ENCODE measurements around the gene OLFML2A.

OLFML2A gene

GRCh38 chr9:124801356-124801755 is 24.4 kb downstream of the OLFML2A start:
- Mint-ChIP-seq H3K4me1 (no peaks in the 10 kb centered on the region), H3K9me3 (no peaks in the 10 kb centered on the region), H3K4me3 (no peak overlapping the region), H3K36me3 (no peaks in the 10 kb centered on the region), H3K27me3 (peaks cover 57% of the 10 kb centered on the region), H3K27ac (no peak overlapping the region)
- no peak for DNase-seq
- CTCF ChIA-PET = no interaction called here

- Mint-ChIP-seq H3K27me3 (peaks cover 53% of the 10 kb centered on the region), H3K36me3 (no peaks in the 10 kb centered on the region), H3K4me1 (no peaks in the 10 kb centered on the region), H3K4me3 (no peak overlapping the region), H3K27ac (no peak overlapping the region), H3K9me3 (no peaks in the 10 kb centered on the region)
- CTCF ChIA-PET = no interaction called here
- DNase-seq = no peak
Measured at GRCh38 chr9:124802426-124802825, 25.5 kb downstream of the OLFML2A start.

GRCh38 chr9:124803911-124804310 is 27.0 kb downstream of the OLFML2A start:
- no peak overlapping the region for H3K27ac Mint-ChIP-seq
- CTCF ChIA-PET = no interaction called here
- H3K4me3 Mint-ChIP-seq = no peak overlapping the region
- no peaks in the 10 kb centered on the region for H3K4me1 Mint-ChIP-seq
- H3K36me3 Mint-ChIP-seq = no peaks in the 10 kb centered on the region
- H3K9me3 Mint-ChIP-seq = no peaks in the 10 kb centered on the region
- peaks cover 47% of the 10 kb centered on the region for H3K27me3 Mint-ChIP-seq
- no peak for DNase-seq

- H3K4me3 Mint-ChIP-seq = no peak overlapping the region
- CTCF ChIA-PET = interaction anchor here (0.8 kb wide), 1 partner anchor 8 kb away, joined by 3 read pairs; no protein-coding TSS in a partner anchor
- DNase-seq = no peak
Measured at GRCh38 chr9:124805186-124805585, 28.3 kb downstream of the OLFML2A start.

GRCh38 chr9:124808246-124808956 is 31.5 kb downstream of the OLFML2A start:
- H3K36me3 Mint-ChIP-seq = no peaks in the 10 kb centered on the region
- no peak for DNase-seq
- H3K4me3 Mint-ChIP-seq = no peak overlapping the region
- H3K4me1 Mint-ChIP-seq = no peaks in the 10 kb centered on the region
- no peak overlapping the region for H3K27ac Mint-ChIP-seq
- peaks cover 7% of the 10 kb centered on the region for H3K27me3 Mint-ChIP-seq
- CTCF ChIA-PET = interaction anchor here (0.6 kb wide), 1 partner anchor 33 kb away, joined by 3 read pairs; no protein-coding TSS in a partner anchor
- H3K9me3 Mint-ChIP-seq = no peaks in the 10 kb centered on the region

More at GRCh38 chr9:124805186-124805585, 28.3 kb downstream of the OLFML2A start:
- H3K36me3 Mint-ChIP-seq = no peaks in the 10 kb centered on the region
- no peaks in the 10 kb centered on the region for H3K9me3 Mint-ChIP-seq
- H3K27ac Mint-ChIP-seq = no peak overlapping the region
- peaks cover 36% of the 10 kb centered on the region for H3K27me3 Mint-ChIP-seq
- no peaks in the 10 kb centered on the region for H3K4me1 Mint-ChIP-seq

GRCh38 chr9:124809211-124809610 is 32.3 kb downstream of the OLFML2A start:
- Mint-ChIP-seq H3K36me3 (no peaks in the 10 kb centered on the region), H3K27ac (no peak overlapping the region), H3K4me3 (no peak overlapping the region), H3K27me3 (peaks cover 11% of the 10 kb centered on the region), H3K4me1 (no peaks in the 10 kb centered on the region), H3K9me3 (no peaks in the 10 kb centered on the region)
- no peak for DNase-seq
- CTCF ChIA-PET = interaction anchor here (0.6 kb wide), 1 partner anchor 34 kb away, joined by 3 read pairs; no protein-coding TSS in a partner anchor

- Mint-ChIP-seq H3K27ac (no peak overlapping the region), H3K4me3 (no peak overlapping the region), H3K4me1 (no peaks in the 10 kb centered on the region), H3K36me3 (no peaks in the 10 kb centered on the region), H3K9me3 (no peaks in the 10 kb centered on the region), H3K27me3 (peaks cover 14% of the 10 kb centered on the region)
- no peak for DNase-seq
- CTCF ChIA-PET = interaction anchor here (0.5 kb wide), 1 partner anchor 20 kb away, joined by 3 read pairs; no protein-coding TSS in a partner anchor
Measured at GRCh38 chr9:124809741-124810500, 33.0 kb downstream of the OLFML2A start.

- peaks cover 16% of the 10 kb centered on the region for H3K27me3 Mint-ChIP-seq
- no peaks in the 10 kb centered on the region for H3K36me3 Mint-ChIP-seq
- CTCF ChIA-PET = interaction anchor here (0.5 kb wide), 1 partner anchor 21 kb away, joined by 3 read pairs; no protein-coding TSS in a partner anchor
- no peak for DNase-seq
- no peak overlapping the region for H3K4me3 Mint-ChIP-seq
- no peaks in the 10 kb centered on the region for H3K4me1 Mint-ChIP-seq
- no peaks in the 10 kb centered on the region for H3K9me3 Mint-ChIP-seq
- H3K27ac Mint-ChIP-seq = no peak overlapping the region
Measured at GRCh38 chr9:124810663-124811355, 33.9 kb downstream of the OLFML2A start.

GRCh38 chr9:124812441-124812876 is 35.5 kb downstream of the OLFML2A start:
- DNase-seq = no peak
- peaks cover 5% of the 10 kb centered on the region for H3K4me1 Mint-ChIP-seq
- H3K36me3 Mint-ChIP-seq = no peaks in the 10 kb centered on the region
- H3K27ac Mint-ChIP-seq = no peak overlapping the region
- H3K9me3 Mint-ChIP-seq = no peaks in the 10 kb centered on the region
- H3K4me3 Mint-ChIP-seq = no peak overlapping the region
- CTCF ChIA-PET = interaction anchor here (1.0 kb wide), 1 partner anchor 28 kb away, joined by 3 read pairs; no protein-coding TSS in a partner anchor
- H3K27me3 Mint-ChIP-seq = peaks cover 23% of the 10 kb centered on the region

GRCh38 chr9:124813041-124813440 is 36.1 kb downstream of the OLFML2A start:
- Mint-ChIP-seq H3K4me3 (no peak overlapping the region), H3K9me3 (no peaks in the 10 kb centered on the region), H3K27ac (no peak overlapping the region), H3K4me1 (peaks cover 7% of the 10 kb centered on the region), H3K27me3 (peaks cover 27% of the 10 kb centered on the region), H3K36me3 (no peaks in the 10 kb centered on the region)
- CTCF ChIA-PET = no interaction called here
- DNase-seq = no peak

GRCh38 chr9:124813501-124814163 is 36.7 kb downstream of the OLFML2A start:
- Mint-ChIP-seq H3K4me1 (peaks cover 12% of the 10 kb centered on the region), H3K27ac (no peak overlapping the region), H3K36me3 (no peaks in the 10 kb centered on the region), H3K27me3 (peaks cover 28% of the 10 kb centered on the region), H3K4me3 (no peak overlapping the region), H3K9me3 (no peaks in the 10 kb centered on the region)
- DNase-seq = no peak
- CTCF ChIA-PET = interaction anchor here (1.1 to 2.0 kb wide), 3 partner anchors 39 to 41 kb away, joined by 3 to 6 read pairs (median 3); partner anchors contain the start of gene WDR38

GRCh38 chr9:124814164-124814535 is 37.2 kb downstream of the OLFML2A start:
- peaks cover 28% of the 10 kb centered on the region for H3K27me3 Mint-ChIP-seq
- H3K4me3 Mint-ChIP-seq = no peak overlapping the region
- peaks cover 16% of the 10 kb centered on the region for H3K4me1 Mint-ChIP-seq
- H3K27ac Mint-ChIP-seq = no peak overlapping the region
- CTCF ChIA-PET = interaction anchor here (1.1 to 2.0 kb wide), 3 partner anchors 39 to 41 kb away, joined by 3 to 6 read pairs (median 3); partner anchors contain the start of gene WDR38
- no peaks in the 10 kb centered on the region for H3K9me3 Mint-ChIP-seq
- no peak for DNase-seq
- no peaks in the 10 kb centered on the region for H3K36me3 Mint-ChIP-seq

- Mint-ChIP-seq H3K27ac (no peak overlapping the region), H3K4me1 (peaks cover 18% of the 10 kb centered on the region), H3K4me3 (no peak overlapping the region), H3K9me3 (no peaks in the 10 kb centered on the region), H3K27me3 (peaks cover 31% of the 10 kb centered on the region), H3K36me3 (no peaks in the 10 kb centered on the region)
- no peak for DNase-seq
- CTCF ChIA-PET = interaction anchor here (2.0 kb wide), 1 partner anchor 37 kb away, joined by 6 read pairs; the partner anchor contains the start of gene WDR38
Measured at GRCh38 chr9:124815601-124816000, 38.7 kb downstream of the OLFML2A start.
